ENCODE measurements around the gene SRP19. TPM values are rescaled to one million over a fixed set of nuclear protein-coding genes. Genes with fewer than 3 reads are reported as not detected.

Gene SRP19
- total RNA-seq, 1 experiment from 2014 or later: 42.9 TPM

Other genes with a start within 250 kb of the SRP19 start
- gene APC, start 123.4 kb upstream of the SRP19 start, total RNA-seq (2014; rRNA removed): 31.0 and 31.7 TPM in 2 replicates
- 61.9 and 85.2 TPM in 2 replicates for gene REEP5, start 60.9 kb downstream of the SRP19 start, total RNA-seq (2014; rRNA removed)
- 26.7 and 33.6 TPM in 2 replicates for gene DCP2, start 115.5 kb downstream of the SRP19 start, total RNA-seq (2014; rRNA removed)

Data from PC-3 (cell line).